ENCODE data around the gene DPT.

GRCh38 chr1:168729405-168729802 lies 398 bp upstream of the DPT start:
- no peak for TF ChIP-seq POLR2A (IDR thresholded peaks at IDR 0.05)
- no peak for TF ChIP-seq CTCF (IDR thresholded peaks at IDR 0.05)
